Adrenal gland (tissue), 12 donors: ENCODE results near the gene ACBD7. TPM values are rescaled to one million over a fixed set of nuclear protein-coding genes. Genes with fewer than 3 reads are reported as not detected.

Source experiments
- DNase-seq, 7 donors: peaks; one replicate each; pipeline ENCODE4 v3.0.0-alpha.2; 2019 to 2020
- H3K27ac ChIP-seq, 5 donors: fragments of 200-600 bp; sonication (generic) in 4 of 5; 1 replicate in 3 of 5; 2 replicates in 2 of 5; pipeline versions ENCODE4 v1.5.1 to v1.8.0; 2016 to 2020; ENCODE audit warnings: mild to moderate bottlenecking in 1 of 5
- H3K27me3 ChIP-seq: fragments of 200-600 bp; 2 replicates; pipeline ENCODE4 v1.8.0; 2021
- H3K36me3 ChIP-seq, 2 donors: fragments of 200-600 bp; replicated peaks in 1 of 2; 1 replicate in 1 of 2; 2 replicates in 1 of 2; pipeline versions ENCODE4 v1.5.1 to v1.8.0; 2018 to 2022
- H3K4me1 ChIP-seq, 2 donors: fragments of 200-600 bp; replicated peaks in 1 of 2; 1 replicate in 1 of 2; 2 replicates in 1 of 2; pipeline versions ENCODE4 v1.5.1 to v1.8.0; 2018 to 2021
- H3K4me3 ChIP-seq, 4 donors: fragments of 200-600 bp; sonication (generic) in 3 of 4; one replicate each; pipeline ENCODE4 v1.5.1; 2016 to 2018
- H3K9me3 ChIP-seq, 3 donors: fragments of 200-600 bp; sonication (generic) in 1 of 3; replicated peaks in 1 of 3; 1 replicate in 2 of 3; 2 replicates in 1 of 3; pipeline versions ENCODE4 v1.5.1 to v1.8.0; 2016 to 2021
- CTCF ChIP-seq, 6 experiments: fragments of 450-650 bp in 4 of 6; fragments of 200-600 bp in 2 of 6; sonication (generic) in 1 of 6; IDR thresholded peaks; 1 replicate in 5 of 6; 2 replicates in 1 of 6; pipeline versions ENCODE4 v1.5.1 to v1.8.0; 2016 to 2021; ENCODE audit warnings: antibody characterized with exemption in 6 of 6, mild to moderate bottlenecking in 2 of 6, moderate library complexity in 1 of 6
- POLR2A ChIP-seq, 2 donors: fragments of 450-650 bp; IDR thresholded peaks; one replicate each; pipeline ENCODE4 v1.6.1; 2017; ENCODE audit warnings: antibody characterized with exemption in 2 of 2, mild to moderate bottlenecking in 2 of 2, moderate library complexity in 1 of 2
- WGBS, 4 donors: extraction: QIAGEN DNeasy Blood & Tissue Kit in 2 of 4; methylation state at CpG; one replicate each; pipeline versions ENCODE4 v1.1.5 to v1.1.7; 2013 to 2017; 5-methylcytosine and 5-hydroxymethylcytosine counted together
- intact Hi-C, 2 donors: fragments of 100-400 bp; cut with DNase I; formaldehyde crosslinking; loops; one replicate each; pipeline versions ENCODE4 v1.14.1 to v1.15.0; 2022 to 2023
- polyA plus RNA-seq, 3 donors: library from polyadenylated mRNA; stranded (reverse); fragments of 200-250 nt in 2 of 3; fragments of 350-450 nt in 1 of 3; fragmentation: Illumina TruSeq in 1 of 3; extraction: RNeasy Lipid Tissue Mini Kit (QIAGEN cat#74804) in 1 of 3; gene quantifications; one replicate each; pipeline ENCODE4 v1.2.3, GENCODE V29; 2013 to 2014
- total RNA-seq, 9 donors: library from RNA; depleted of rRNA in 4 of 9; stranded (reverse); fragments of >200 nt in 4 of 9; fragments of 120-200 nt in 1 of 9; fragmentation: NEBNext Ultra II Directional in 1 of 9; extraction: Animal tissue kit (Norgen Biotek cat#: 25700) in 1 of 9; gene quantifications; one replicate each; pipeline versions ENCODE4 v1.1.0 to v1.2.4, GENCODE V29; 2013 to 2023
- donor health status: healthy with polysubstance abuse.
- donor health status: Bipolar disorder and iron deficiency.
- donor health status: DM: yes; HTN: yes; CAD: no.
- donor health status: DM: no; HTN: no; CAD: no.
- donor health status: DM: no; HTN: no; CAD: no.
- donor health status: DM: yes; HTN: yes; CAD: no.

The ACBD7 gene
- total and polyA plus RNA-seq, 12 donors: 0.18 to 1.4 (median 0.32) TPM; not detected in 7

- Histone ChIP-seq H3K9me3 (no peaks in the 10 kb centered on the region), H3K27me3 (no peaks in the 10 kb centered on the region), H3K4me1 (no peaks in the 10 kb centered on the region), H3K27ac (no peak overlapping the region), H3K4me3 (no peak overlapping the region), H3K36me3 (peaks cover 0 to 4% of the 10 kb centered on the region in 2 donors)
- 69 to 75% (median 73%) methylated on average over 3 of the region's 3 CpGs for WGBS, 4 donors
- no peak for DNase-seq
- TF ChIP-seq CTCF (IDR thresholded peaks at IDR 0.05): no peak
- no peak for TF ChIP-seq POLR2A (IDR thresholded peaks at IDR 0.05)
- intact Hi-C loops: no loop called here
Measured at GRCh38 chr10:15123749-15124184, 35.2 kb upstream of the ACBD7 start.

- Histone ChIP-seq H3K4me1 (no peaks in the 10 kb centered on the region), H3K9me3 (no peaks in the 10 kb centered on the region), H3K36me3 (peaks cover 0 to 4% of the 10 kb centered on the region in 2 donors), H3K4me3 (no peak overlapping the region), H3K27ac (no peak overlapping the region), H3K27me3 (no peaks in the 10 kb centered on the region)
- 85 to 93% (median 92%) methylated on average over 9 of the region's 9 CpGs for WGBS, 4 donors
- DNase-seq: no peak
- TF ChIP-seq POLR2A (IDR thresholded peaks at IDR 0.05) (no peak), CTCF (IDR thresholded peaks at IDR 0.05) (no peak)
- intact Hi-C loops: no loop called here
Measured at GRCh38 chr10:15122477-15123030, 34.0 kb upstream of the ACBD7 start.

- WGBS, 4 donors: 97 to 100% (median 100%) methylated on average over 1 of the region's 1 CpG
- no peaks in the 10 kb centered on the region for H3K4me1 ChIP-seq
- H3K27me3 ChIP-seq: no peaks in the 10 kb centered on the region
- H3K4me3 ChIP-seq: no peak overlapping the region
- no peaks in the 10 kb centered on the region for H3K9me3 ChIP-seq
- DNase-seq: no peak
- no peak overlapping the region for H3K27ac ChIP-seq
- TF ChIP-seq CTCF (IDR thresholded peaks at IDR 0.05) (no peak), POLR2A (IDR thresholded peaks at IDR 0.05) (no peak)
- peaks cover 0 to 4% of the 10 kb centered on the region in 2 donors for H3K36me3 ChIP-seq
- intact Hi-C loops: no loop called here
Measured at GRCh38 chr10:15121707-15122106, 33.1 kb upstream of the ACBD7 start.

- H3K36me3 ChIP-seq: peaks cover 0 to 4% of the 10 kb centered on the region in 2 donors
- no peak overlapping the region for H3K27ac ChIP-seq
- H3K4me1 ChIP-seq: no peaks in the 10 kb centered on the region
- no peaks in the 10 kb centered on the region for H3K27me3 ChIP-seq
- WGBS, 4 donors: 89 to 97% (median 93%) methylated on average over 5 of the region's 5 CpGs
- no peak for TF ChIP-seq CTCF (IDR thresholded peaks at IDR 0.05)
- no peak for TF ChIP-seq POLR2A (IDR thresholded peaks at IDR 0.05)
- no peak overlapping the region for H3K4me3 ChIP-seq
- H3K9me3 ChIP-seq: no peaks in the 10 kb centered on the region
- intact Hi-C loops: no loop called here
- DNase-seq: no peak
Measured at GRCh38 chr10:15120523-15120922, 31.9 kb upstream of the ACBD7 start.
